H9 (cell line): ENCODE data around the gene TRPM3. TPM values are rescaled to one million over a fixed set of nuclear protein-coding genes. Genes with fewer than 3 reads are reported as not detected.

Source experiments
- DNase-seq: peaks from one replicate; pipeline ENCODE4 v3.0.0-alpha.2; 2017
- H2AFZ ChIP-seq: one replicate; pipeline ENCODE4 v1.6.1; 2013; ENCODE audit warnings: mild to moderate bottlenecking, low read length, control low read depth, moderate library complexity
- H2AK5ac ChIP-seq: 2 replicates; pipeline ENCODE4 v1.6.1; 2013; ENCODE audit warnings: low read length, control low read depth, mixed read lengths; ENCODE audit not compliant: insufficient read length
- H2BK120ac ChIP-seq: one replicate; pipeline ENCODE4 v1.6.1; 2013; ENCODE audit warnings: low read depth, mild to moderate bottlenecking, low read length, control low read depth, inconsistent platforms; ENCODE audit not compliant: poor library complexity, severe bottlenecking
- H2BK12ac ChIP-seq: 2 replicates; pipeline ENCODE4 v1.6.1; 2013; ENCODE audit warnings: low read length, control low read depth, mixed read lengths, low read depth; ENCODE audit not compliant: insufficient read length
- H2BK15ac ChIP-seq: 2 replicates; pipeline ENCODE4 v1.6.1; 2013; ENCODE audit warnings: low read depth, low read length, control low read depth
- H2BK20ac ChIP-seq: one replicate; pipeline ENCODE4 v1.6.1; 2013; ENCODE audit warnings: low read depth, mild to moderate bottlenecking, low read length, control low read depth, inconsistent platforms; ENCODE audit not compliant: poor library complexity, severe bottlenecking
- H2BK5ac ChIP-seq: 2 replicates; pipeline ENCODE4 v1.6.1; 2013; ENCODE audit warnings: low read length, control low read depth, mixed read lengths; ENCODE audit not compliant: insufficient read length
- H3K14ac ChIP-seq: 2 replicates; pipeline ENCODE4 v1.6.1; 2013; ENCODE audit warnings: low read length, control low read depth; ENCODE audit not compliant: insufficient read depth
- H3K18ac ChIP-seq: 2 replicates; pipeline ENCODE4 v1.6.1; 2013; ENCODE audit warnings: low read depth, mild to moderate bottlenecking, mixed read lengths, low read length, control low read depth; ENCODE audit not compliant: insufficient read length
- H3K23ac ChIP-seq: 2 replicates; pipeline ENCODE4 v1.6.1; 2013; ENCODE audit warnings: low read length, control low read depth, mixed read lengths, low read depth; ENCODE audit not compliant: insufficient read length
- H3K23me2 ChIP-seq: 2 replicates; pipeline ENCODE4 v1.6.1; 2013; ENCODE audit warnings: low read depth, mild to moderate bottlenecking, mixed read lengths, low read length, control low read depth; ENCODE audit not compliant: insufficient read length, poor library complexity, severe bottlenecking
- H3K27ac ChIP-seq: 2 replicates; pipeline ENCODE4 v1.5.1; 2013; ENCODE audit warnings: low read length, control low read depth, mixed read lengths, low read depth; ENCODE audit not compliant: insufficient read length
- H3K27me3 ChIP-seq: 2 replicates; pipeline ENCODE4 v1.6.1; 2013; ENCODE audit warnings: low read length, control low read depth, inconsistent platforms; ENCODE audit not compliant: insufficient read depth
- H3K4ac ChIP-seq: 2 replicates; pipeline ENCODE4 v1.6.1; 2013; ENCODE audit warnings: low read depth, mild to moderate bottlenecking, control low read depth, inconsistent platforms, low read length, moderate library complexity
- H3K4me1 ChIP-seq: 2 replicates; pipeline ENCODE4 v1.6.1; 2013; ENCODE audit warnings: low read length, control low read depth, inconsistent platforms; ENCODE audit not compliant: insufficient read depth
- H3K4me2 ChIP-seq: 2 replicates; pipeline ENCODE4 v1.6.1; 2013; ENCODE audit warnings: low read length, control low read depth, mixed read lengths; ENCODE audit not compliant: insufficient read length, insufficient read depth
- H3K56ac ChIP-seq: 2 replicates; pipeline ENCODE4 v1.6.1; 2013; ENCODE audit warnings: low read depth, mild to moderate bottlenecking, mixed read lengths, low read length, control low read depth; ENCODE audit not compliant: insufficient read length
- H3K79me1 ChIP-seq: 2 replicates; pipeline ENCODE4 v1.6.1; 2013; ENCODE audit warnings: low read depth, mild to moderate bottlenecking, moderate library complexity, low read length, control low read depth, inconsistent platforms; ENCODE audit not compliant: insufficient read depth, poor library complexity, severe bottlenecking
- H3K79me2 ChIP-seq: 2 replicates; pipeline ENCODE4 v1.6.1; 2013; ENCODE audit warnings: low read length, control low read depth, inconsistent platforms; ENCODE audit not compliant: insufficient read depth
- H3K9ac ChIP-seq: 2 replicates; pipeline ENCODE4 v1.6.1; 2013; ENCODE audit warnings: low read length, control low read depth, mixed read lengths; ENCODE audit not compliant: insufficient read length; ENCODE audit errors: extremely low read depth
- H3K9me3 ChIP-seq: one replicate; pipeline ENCODE4 v1.6.1; 2013; ENCODE audit warnings: low read depth, low read length, inconsistent platforms; ENCODE audit not compliant: control insufficient read depth
- H3T11ph ChIP-seq: one replicate; pipeline ENCODE4 v1.6.1; 2013; ENCODE audit warnings: mild to moderate bottlenecking, low read length, control low read depth, inconsistent platforms
- H4K20me1 ChIP-seq: one replicate; pipeline ENCODE4 v1.6.1; 2013; ENCODE audit not compliant: control insufficient read depth, insufficient read length, insufficient read depth
- H4K5ac ChIP-seq: 2 replicates; pipeline ENCODE4 v1.6.1; 2013; ENCODE audit warnings: low read depth, mild to moderate bottlenecking, mixed read lengths, low read length, control low read depth; ENCODE audit not compliant: insufficient read length
- H4K8ac ChIP-seq: replicated peaks from 2 replicates; pipeline ENCODE4 v1.6.1; 2013; ENCODE audit warnings: low read length, control low read depth, mixed read lengths, low read depth; ENCODE audit not compliant: insufficient read length
- H4K91ac ChIP-seq: 2 replicates; pipeline ENCODE4 v1.6.1; 2013; ENCODE audit warnings: low read depth, mild to moderate bottlenecking, moderate library complexity, mixed read lengths, low read length, control low read depth; ENCODE audit not compliant: insufficient read length
- H3K27ac Mint-ChIP-seq, 3 experiments: 2 replicates in 2 of 3; 3 replicates in 1 of 3; pipeline ENCODE4 v1.8.0; 2020 to 2021; ENCODE audit warnings: mixed read lengths in 3 of 3, mild to moderate bottlenecking in 1 of 3, moderate library complexity in 1 of 3
- H3K27me3 Mint-ChIP-seq: 2 replicates; pipeline ENCODE4 v1.8.0; 2021; ENCODE audit warnings: low read depth, mild to moderate bottlenecking, moderate library complexity, mixed read lengths
- H3K36me3 Mint-ChIP-seq, 3 experiments: 2 replicates in 2 of 3; 3 replicates in 1 of 3; pipeline ENCODE4 v1.8.0; 2020 to 2021; ENCODE audit warnings: low read depth in 3 of 3, mixed read lengths in 3 of 3; ENCODE audit not compliant: insufficient read depth in 1 of 3
- H3K4me1 Mint-ChIP-seq, 2 experiments: 2 replicates each; pipeline ENCODE4 v1.8.0; 2020; ENCODE audit warnings: mixed read lengths in 2 of 2
- H3K4me3 Mint-ChIP-seq, 2 experiments: 2 replicates in 1 of 2; 3 replicates in 1 of 2; pipeline ENCODE4 v1.8.0; 2020 to 2021; ENCODE audit warnings: mild to moderate bottlenecking in 2 of 2, mixed read lengths in 2 of 2, moderate library complexity in 1 of 2
- H3K9me3 Mint-ChIP-seq, 2 experiments: 2 replicates in 1 of 2; 3 replicates in 1 of 2; pipeline ENCODE4 v1.8.0; 2020; ENCODE audit warnings: mild to moderate bottlenecking in 2 of 2, mixed read lengths in 2 of 2, moderate library complexity in 1 of 2
- CTCF ChIP-seq: fragments of 200-600 bp; sonication (generic); conservative IDR thresholded peaks from 3 replicates; pipeline ENCODE4 v1.8.0; 2021; ENCODE audit warnings: antibody characterized with exemption, mild to moderate bottlenecking
- whole genome bisulfite sequencing: extraction: QIAGEN DNeasy Blood & Tissue Kit; methylation state at CpG from one replicate; pipeline ENCODE4 v1.1.7; 2013; ENCODE audit warnings: missing lambda C conversion rate, low lambda C conversion rate, mixed read lengths; ENCODE audit not compliant: insufficient read length; ENCODE audit errors: extremely low coverage; 5-methylcytosine and 5-hydroxymethylcytosine counted together
- total RNA-seq: library from RNA; stranded (reverse); gene quantifications from 2 replicates; pipeline ENCODE4 v1.2.1, GENCODE V29; 2021

Gene TRPM3
- total RNA-seq, 1 experiment from 2014 or later = 10.3 TPM

GRCh38 chr9:70530716-70531115 is 590.7 kb downstream of the TRPM3 start:
- Histone ChIP-seq H3K27ac (no peak overlapping the region), H4K20me1 (no peaks in the 10 kb centered on the region), H3K79me1 (no peaks in the 10 kb centered on the region), H2BK15ac (no peak overlapping the region), H3K9ac (no peak overlapping the region), H3K27me3 (no peaks in the 10 kb centered on the region), H3K18ac (no peak overlapping the region), H3K23ac (no peak overlapping the region), H3K56ac (no peak overlapping the region), H3K79me2 (no peaks in the 10 kb centered on the region), H2BK20ac (no peak overlapping the region), H2AK5ac (no peak overlapping the region), H3K9me3 (no peaks in the 10 kb centered on the region), H3T11ph (no peak overlapping the region), H2BK12ac (no peak overlapping the region), H4K8ac (no peak overlapping the region), H3K4me1 (peaks cover 3% of the 10 kb centered on the region; the same call in 1 of the 2 replicates), H3K4ac (no peak overlapping the region), H2BK5ac (no peak overlapping the region), H4K5ac (no peak overlapping the region), H3K23me2 (no peaks in the 10 kb centered on the region), H3K4me2 (no peak overlapping the region), H2BK120ac (no peak overlapping the region), H4K91ac (no peak overlapping the region), H3K14ac (no peak overlapping the region), H2AFZ (no peak overlapping the region)
- Mint-ChIP-seq H3K36me3 (no peaks in the 10 kb centered on the region; a peak in 1 of 7 replicates), H3K9me3 (no peaks in the 10 kb centered on the region), H3K4me3 (no peak overlapping the region), H3K27me3 (no peaks in the 10 kb centered on the region), H3K4me1 (peaks cover 13 to 20% of the 10 kb centered on the region in 2 experiments), H3K27ac (no peak overlapping the region)
- no peak for TF ChIP-seq CTCF
- WGBS = no CpG with 5 or more reads among the region's 5 CpGs
- DNase-seq = no peak
